PFSK-1 (cell line): ENCODE results near the gene BTNL8.

Source experiments
- FOXP2 ChIP-seq: optimal IDR thresholded peaks from 2 replicates; pipeline ENCODE3; 2011; ENCODE audit warnings: borderline replicate concordance, control low read depth, inconsistent platforms; ENCODE audit not compliant: insufficient read depth; ENCODE audit errors: extremely low read length, extremely low read depth
- POLR2AphosphoS5 ChIP-seq: IDR thresholded peaks from 2 replicates; pipeline ENCODE4 v1.6.1; 2012; ENCODE audit warnings: low read depth, mild to moderate bottlenecking, control low read depth, low read length, moderate library complexity
- REST ChIP-seq, 2 experiments: IDR thresholded peaks; 2 replicates each; pipeline versions ENCODE4 v1.6.1 to v1.8.0; 2011 to 2012; ENCODE audit warnings: low read depth in 2 of 2, low read length in 2 of 2, control low read depth in 1 of 2, inconsistent platforms in 1 of 2, mild to moderate bottlenecking in 1 of 2, moderate library complexity in 1 of 2; ENCODE audit not compliant: insufficient read depth in 1 of 2
- SIN3A ChIP-seq: IDR thresholded peaks from 2 replicates; pipeline ENCODE4 v1.6.1; 2012; ENCODE audit warnings: mild to moderate bottlenecking, low read length, moderate library complexity, borderline replicate concordance; ENCODE audit not compliant: insufficient read depth
- TAF1 ChIP-seq: IDR thresholded peaks from 2 replicates; pipeline ENCODE4 v1.6.1; 2012; ENCODE audit warnings: low read length, control low read depth, borderline replicate concordance; ENCODE audit not compliant: insufficient read depth

Gene BTNL8

GRCh38 chr5:180920710-180921109, 21.8 kb downstream of the BTNL8 start:
- TF ChIP-seq FOXP2 (no peak), REST (IDR thresholded peaks at IDR 0.05; ENCODE audit: insufficient read depth in 1 of 2, low read depth in 2 of 2, low read length in 2 of 2) (no peak), TAF1 (no peak)

GRCh38 chr5:180922932-180923331, 24.0 kb downstream of the BTNL8 start:
- no peak for TF ChIP-seq REST (IDR thresholded peaks at IDR 0.05; ENCODE audit: insufficient read depth in 1 of 2, low read depth in 2 of 2, low read length in 2 of 2)
- no peak for TF ChIP-seq POLR2AphosphoS5
- no peak for TF ChIP-seq TAF1
- TF ChIP-seq FOXP2 = no peak
- TF ChIP-seq SIN3A = no peak

- TF ChIP-seq REST (IDR thresholded peaks at IDR 0.05; ENCODE audit: insufficient read depth in 1 of 2, low read depth in 2 of 2, low read length in 2 of 2) (no peak), TAF1 (no peak), SIN3A (no peak), FOXP2 (no peak), POLR2AphosphoS5 (no peak)
Measured at GRCh38 chr5:180932660-180933059, 33.7 kb downstream of the BTNL8 start.

- no peak for TF ChIP-seq FOXP2
- TF ChIP-seq TAF1 = no peak
- no peak for TF ChIP-seq POLR2AphosphoS5
- no peak for TF ChIP-seq REST (IDR thresholded peaks at IDR 0.05; ENCODE audit: insufficient read depth in 1 of 2, low read depth in 2 of 2, low read length in 2 of 2)
- no peak for TF ChIP-seq SIN3A
Measured at GRCh38 chr5:180935203-180935602, 36.2 kb downstream of the BTNL8 start.

GRCh38 chr5:180938294-180938693, 39.3 kb downstream of the BTNL8 start:
- TF ChIP-seq FOXP2 = no peak
- no peak for TF ChIP-seq TAF1
- no peak for TF ChIP-seq REST (IDR thresholded peaks at IDR 0.05; ENCODE audit: insufficient read depth in 1 of 2, low read depth in 2 of 2, low read length in 2 of 2)
- TF ChIP-seq SIN3A = no peak
- no peak for TF ChIP-seq POLR2AphosphoS5
